PC-3 (cell line): ENCODE results near the gene ACBD3.

Source experiments
- CTCF ChIP-seq: fragments of 300-600 bp; sonication (generic); conservative IDR thresholded peaks from 2 replicates; pipeline ENCODE4 v1.5.1; 2017; ENCODE audit warnings: antibody characterized with exemption, low read depth, mild to moderate bottlenecking, low read length
- EZH2 ChIP-seq: fragments of 300-600 bp; sonication (generic); IDR thresholded peaks from one replicate; pipeline ENCODE4 v1.6.1; 2017; ENCODE audit warnings: antibody characterized with exemption, mild to moderate bottlenecking, low read length; ENCODE audit not compliant: unreplicated experiment

GRCh38 chr1:226207048-226207447 lies 20.5 kb upstream of the ACBD3 start:
- TF ChIP-seq CTCF (no peak), EZH2 (no peak)
